K562 (cell line): ENCODE results near the gene ARHGAP24. TPM values are rescaled to one million over a fixed set of nuclear protein-coding genes. Genes with fewer than 3 reads are reported as not detected.

Experiments
- CBX3 ChIP-seq, 2 experiments: IDR thresholded peaks; 1 replicate in 1 of 2; 2 replicates in 1 of 2; pipeline ENCODE4 v1.6.1; 2012; ENCODE audit warnings: inconsistent platforms in 2 of 2, low read length in 2 of 2, borderline replicate concordance in 1 of 2, control low read depth in 1 of 2
- CEBPB ChIP-seq: fragments of 450-650 bp; IDR thresholded peaks from 2 replicates; pipeline ENCODE4 v1.6.1; 2016; ENCODE audit warnings: missing genetic modification characterization, missing compliant biosample characterization
- CREB5 ChIP-seq: fragments of 250-450 bp; sonication (Bioruptor Pico); IDR thresholded peaks from 2 replicates; pipeline ENCODE4 v1.5.0; 2020; ENCODE audit warnings: mild to moderate bottlenecking
- E4F1 ChIP-seq: fragments of 250-450 bp; sonication (Bioruptor Pico); IDR thresholded peaks from 2 replicates; pipeline ENCODE4 v1.5.0; 2021; ENCODE audit warnings: mild to moderate bottlenecking, borderline replicate concordance
- HMGXB4 ChIP-seq: sonication (generic); formaldehyde crosslinking; IDR thresholded peaks from 2 replicates; pipeline ENCODE4 v1.8.1; 2023; ENCODE audit warnings: mild to moderate bottlenecking, missing genetic modification reagents
- HSF4 ChIP-seq: fragments of 250-450 bp; sonication (Bioruptor Pico); IDR thresholded peaks from 2 replicates; pipeline ENCODE4 v2.1.2; 2022; ENCODE audit warnings: mild to moderate bottlenecking, moderate library complexity, borderline replicate concordance
- PPARD ChIP-seq: fragments of 250-450 bp; sonication (Bioruptor Pico); IDR thresholded peaks from 2 replicates; pipeline ENCODE4 v1.8.0; 2022; ENCODE audit warnings: inconsistent platforms, mild to moderate bottlenecking, moderate library complexity
- polyA plus RNA-seq, 8 experiments: library from polyadenylated mRNA; depleted of rRNA in 4 of 8; stranded (reverse) in 5 of 8; unstranded in 3 of 8; fragments of >200 nt; fragmentation: Nextera tagmentation in 2 of 8; fragmentation: Illumina TruSeq in 1 of 8; extraction: Ambion mirVana in 2 of 8; extraction: Trizol in 1 of 8; gene quantifications; 2 replicates each; pipeline versions ENCODE4 v1.2.1 to v1.2.3, GENCODE V29; 2011 to 2014; ENCODE audit warnings: inconsistent platforms in 1 of 8, missing spikeins in 1 of 8
- total RNA-seq, 7 experiments: library from RNA; depleted of rRNA in 6 of 7; stranded (reverse); fragments of >200 nt in 6 of 7; fragmentation: Illumina TruSeq in 2 of 7; extraction: Trizol in 2 of 7; gene quantifications; 2 replicates each; pipeline versions ENCODE4 v1.2.1 to v1.2.3, GENCODE V29; 2011 to 2021; ENCODE audit warnings: low replicate concordance in 1 of 7

ARHGAP24 gene
- total and polyA plus RNA-seq, 9 of the 15 experiments (the other 6 are each of a cell fraction or from before 2014, with no cell fraction given) = 8.0 to 22.6 (median 14.0) TPM

DNA sequence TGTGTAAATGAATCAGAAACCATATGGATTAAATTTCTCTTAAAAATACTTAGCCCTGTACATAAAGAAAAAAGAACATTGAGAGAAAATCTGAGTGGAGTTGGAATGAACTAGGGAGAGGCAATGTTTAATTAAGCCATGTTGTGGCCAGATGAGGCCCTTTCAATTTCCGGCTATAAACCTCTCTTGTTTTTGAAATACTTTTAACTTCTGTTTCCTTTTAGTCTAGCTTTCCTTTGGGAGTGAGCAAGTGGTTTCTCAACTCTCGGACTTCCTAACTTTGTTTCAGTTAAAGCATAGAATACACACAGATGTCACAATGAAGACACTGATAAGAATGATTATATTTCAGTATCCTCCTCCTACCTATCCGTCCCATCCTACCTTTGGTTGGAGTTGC, 197.2 kb downstream of the ARHGAP24 start (continued):
- TF ChIP-seq CBX3 (IDR thresholded peaks at IDR 0.05; ENCODE audit: borderline replicate concordance in 1 of 2, low read length in 2 of 2) (no peak), HMGXB4 (CRISPR knock-in tag) (no peak), CEBPB (tag) (no peak), E4F1 (CRISPR knock-in tag) (no peak), PPARD (CRISPR knock-in tag) (no peak), HSF4 (CRISPR knock-in tag) (no peak), CREB5 (CRISPR knock-in tag) (no peak)
- TF ChIP-seq, all 486 proteins: peak for 0
